PC-3 (cell line): Measurements from ENCODE around the gene RALBP1.

Source experiments
- EZH2 ChIP-seq: fragments of 300-600 bp; sonication (generic); IDR thresholded peaks from one replicate; pipeline ENCODE4 v1.6.1; 2017; ENCODE audit warnings: antibody characterized with exemption, mild to moderate bottlenecking, low read length; ENCODE audit not compliant: unreplicated experiment
- EZH2phosphoT487 ChIP-seq: fragments of 300-600 bp; sonication (generic); IDR thresholded peaks from 2 replicates; pipeline ENCODE4 v1.6.1; 2018; ENCODE audit warnings: mild to moderate bottlenecking, antibody characterized with exemption, low read length, borderline replicate concordance
- TF ChIP-seq, protein P1 (sequence below): fragments of 300-600 bp; sonication (generic); conservative IDR thresholded peaks from 2 replicates; pipeline ENCODE4 v1.5.1; 2017; ENCODE audit warnings: antibody characterized with exemption, low read depth, mild to moderate bottlenecking, low read length

DNA sequence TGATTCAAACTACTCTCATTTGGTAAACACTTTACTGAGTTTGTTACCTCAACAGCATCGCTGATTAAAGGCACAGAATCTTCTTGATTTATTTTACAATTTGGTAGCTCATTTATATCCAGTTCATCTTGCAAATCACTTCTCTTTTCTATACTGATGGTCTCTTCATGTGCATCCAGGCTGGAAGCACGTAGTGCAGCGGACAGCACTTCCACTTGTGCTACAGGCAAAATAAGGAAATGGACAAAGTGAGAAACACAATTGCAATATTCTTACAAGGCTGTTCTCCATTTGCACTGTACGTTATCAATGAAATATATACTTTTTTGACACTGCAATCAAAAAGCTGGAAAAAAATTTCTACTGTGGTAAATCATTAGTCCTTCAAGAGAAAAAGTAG lies 88.0 kb downstream of the RALBP1 start:
- TF ChIP-seq, protein P1, sequence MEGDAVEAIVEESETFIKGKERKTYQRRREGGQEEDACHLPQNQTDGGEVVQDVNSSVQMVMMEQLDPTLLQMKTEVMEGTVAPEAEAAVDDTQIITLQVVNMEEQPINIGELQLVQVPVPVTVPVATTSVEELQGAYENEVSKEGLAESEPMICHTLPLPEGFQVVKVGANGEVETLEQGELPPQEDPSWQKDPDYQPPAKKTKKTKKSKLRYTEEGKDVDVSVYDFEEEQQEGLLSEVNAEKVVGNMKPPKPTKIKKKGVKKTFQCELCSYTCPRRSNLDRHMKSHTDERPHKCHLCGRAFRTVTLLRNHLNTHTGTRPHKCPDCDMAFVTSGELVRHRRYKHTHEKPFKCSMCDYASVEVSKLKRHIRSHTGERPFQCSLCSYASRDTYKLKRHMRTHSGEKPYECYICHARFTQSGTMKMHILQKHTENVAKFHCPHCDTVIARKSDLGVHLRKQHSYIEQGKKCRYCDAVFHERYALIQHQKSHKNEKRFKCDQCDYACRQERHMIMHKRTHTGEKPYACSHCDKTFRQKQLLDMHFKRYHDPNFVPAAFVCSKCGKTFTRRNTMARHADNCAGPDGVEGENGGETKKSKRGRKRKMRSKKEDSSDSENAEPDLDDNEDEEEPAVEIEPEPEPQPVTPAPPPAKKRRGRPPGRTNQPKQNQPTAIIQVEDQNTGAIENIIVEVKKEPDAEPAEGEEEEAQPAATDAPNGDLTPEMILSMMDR: no peak
- TF ChIP-seq EZH2 (no peak), EZH2phosphoT487 (no peak)
